OCI-LY7 (cell line): ENCODE data around the gene KIF1B.

Experiments used
- EZH2phosphoT487 ChIP-seq: fragments of 200-600 bp; sonication (generic); IDR thresholded peaks from 2 replicates; pipeline ENCODE4 v1.6.1; 2018; ENCODE audit warnings: low read depth, borderline replicate concordance, mild to moderate bottlenecking, mixed run types, antibody characterized with exemption, low read length, moderate library complexity, mixed read lengths
- TF ChIP-seq, protein P1 (sequence below): fragments of 200-600 bp; sonication (generic); conservative IDR thresholded peaks from 2 replicates; pipeline ENCODE4 v1.5.1; 2014; ENCODE audit warnings: mild to moderate bottlenecking, antibody characterized with exemption, low read length, moderate library complexity, mixed read lengths

DNA sequence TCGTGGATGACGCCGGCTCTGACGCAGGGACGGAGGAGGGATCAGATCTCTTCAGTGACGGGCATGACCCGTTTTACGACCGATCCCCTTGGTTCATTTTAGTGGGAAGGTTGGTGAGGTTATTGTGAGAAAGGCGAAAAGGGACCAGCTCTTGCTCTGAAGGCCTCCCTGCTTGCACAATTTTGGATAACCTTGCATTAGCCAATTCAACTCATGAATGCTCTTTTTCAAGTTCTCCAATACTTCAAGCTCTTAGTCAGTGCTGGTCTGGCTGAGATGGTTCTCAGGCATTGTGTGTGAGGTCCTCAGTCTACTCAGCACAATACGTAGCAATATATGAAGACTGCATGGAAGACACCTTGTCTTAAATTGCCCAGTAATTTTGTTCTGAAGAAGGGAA, 115.9 kb downstream of the KIF1B start:
- TF ChIP-seq, protein P1, sequence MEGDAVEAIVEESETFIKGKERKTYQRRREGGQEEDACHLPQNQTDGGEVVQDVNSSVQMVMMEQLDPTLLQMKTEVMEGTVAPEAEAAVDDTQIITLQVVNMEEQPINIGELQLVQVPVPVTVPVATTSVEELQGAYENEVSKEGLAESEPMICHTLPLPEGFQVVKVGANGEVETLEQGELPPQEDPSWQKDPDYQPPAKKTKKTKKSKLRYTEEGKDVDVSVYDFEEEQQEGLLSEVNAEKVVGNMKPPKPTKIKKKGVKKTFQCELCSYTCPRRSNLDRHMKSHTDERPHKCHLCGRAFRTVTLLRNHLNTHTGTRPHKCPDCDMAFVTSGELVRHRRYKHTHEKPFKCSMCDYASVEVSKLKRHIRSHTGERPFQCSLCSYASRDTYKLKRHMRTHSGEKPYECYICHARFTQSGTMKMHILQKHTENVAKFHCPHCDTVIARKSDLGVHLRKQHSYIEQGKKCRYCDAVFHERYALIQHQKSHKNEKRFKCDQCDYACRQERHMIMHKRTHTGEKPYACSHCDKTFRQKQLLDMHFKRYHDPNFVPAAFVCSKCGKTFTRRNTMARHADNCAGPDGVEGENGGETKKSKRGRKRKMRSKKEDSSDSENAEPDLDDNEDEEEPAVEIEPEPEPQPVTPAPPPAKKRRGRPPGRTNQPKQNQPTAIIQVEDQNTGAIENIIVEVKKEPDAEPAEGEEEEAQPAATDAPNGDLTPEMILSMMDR: no peak
- TF ChIP-seq EZH2phosphoT487: no peak
